Neuron (in vitro differentiated cells): ENCODE results near the gene PRSS33.
A peak's percentile ranks its signal among the peaks of the same experiment; 100 is the strongest.

Experiments
- H2AFZ ChIP-seq: one replicate; pipeline ENCODE4 v1.6.1; 2013; ENCODE audit warnings: low read depth, mild to moderate bottlenecking, inconsistent platforms, low read length, moderate library complexity
- H3K27me3 ChIP-seq: one replicate; pipeline ENCODE4 v1.6.1; 2013; ENCODE audit warnings: low read length; ENCODE audit not compliant: insufficient read depth
- H3K36me3 ChIP-seq: one replicate; pipeline ENCODE4 v1.6.1; 2013; ENCODE audit warnings: low read length; ENCODE audit not compliant: insufficient read depth
- H3K4me1 ChIP-seq: one replicate; pipeline ENCODE4 v1.6.1; 2013; ENCODE audit warnings: low read length; ENCODE audit not compliant: insufficient read depth
- H3K4me3 ChIP-seq: 2 replicates; pipeline ENCODE4 v1.5.1; 2013; ENCODE audit warnings: mild to moderate bottlenecking, low read length, moderate library complexity
- H3K9me3 ChIP-seq: one replicate; pipeline ENCODE4 v1.6.1; 2013; ENCODE audit warnings: low read length

Gene PRSS33

DNA sequence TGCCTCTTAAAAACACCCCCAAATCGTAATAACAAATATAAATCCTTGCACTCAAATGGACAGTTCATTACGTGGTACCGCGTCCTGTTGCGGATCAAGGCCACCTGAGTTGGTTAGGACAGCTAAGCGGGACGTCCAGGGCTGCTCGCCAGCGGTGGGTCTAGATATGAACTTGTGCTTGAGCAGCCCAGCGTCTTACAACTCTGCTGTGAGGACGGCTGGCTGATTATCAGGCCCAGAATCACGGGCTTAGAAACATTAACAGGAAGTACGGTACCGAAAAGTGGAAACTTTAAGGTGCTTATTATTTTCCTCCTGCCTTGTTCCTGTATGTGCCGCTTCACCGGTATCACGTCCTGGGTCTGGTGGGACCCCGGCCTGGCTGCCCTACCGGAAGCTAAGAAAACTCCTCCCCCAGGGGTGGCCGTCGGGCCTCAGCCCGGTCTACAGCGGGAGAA is 35.8 kb downstream of the PRSS33 start:
- peak overlapping the region; percentile 74 for H3K4me3 ChIP-seq
- peak overlapping the region; percentile 43 for H2AFZ ChIP-seq
- H3K9me3 ChIP-seq: no peaks in the 10 kb centered on the region
- H3K36me3 ChIP-seq: peaks cover 19% of the 10 kb centered on the region
- no peaks in the 10 kb centered on the region for H3K27me3 ChIP-seq
- H3K4me1 ChIP-seq: peaks cover 28% of the 10 kb centered on the region

DNA sequence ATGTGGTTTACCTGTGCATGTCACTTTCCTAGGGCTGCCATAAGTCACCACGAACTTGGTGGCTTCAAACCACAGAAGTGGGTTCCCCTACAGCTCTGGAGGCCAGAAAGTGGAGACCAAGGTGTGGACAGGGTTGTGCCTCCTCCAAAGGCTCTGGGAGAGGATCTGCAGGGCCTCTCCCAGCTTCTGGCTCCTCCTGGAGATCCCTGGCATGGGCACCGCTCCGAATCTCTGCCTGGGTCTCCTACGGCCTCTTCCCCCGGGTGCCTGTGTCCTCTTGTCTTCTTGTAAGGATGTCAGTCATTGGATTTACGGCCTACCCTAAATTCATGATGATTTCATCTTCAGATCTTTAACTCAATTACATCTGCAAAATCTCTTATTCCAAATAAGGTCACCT is 37.4 kb downstream of the PRSS33 start:
- no peak overlapping the region for H3K4me3 ChIP-seq
- no peaks in the 10 kb centered on the region for H3K9me3 ChIP-seq
- no peaks in the 10 kb centered on the region for H3K27me3 ChIP-seq
- H3K36me3 ChIP-seq: peaks cover 4% of the 10 kb centered on the region
- peaks cover 24% of the 10 kb centered on the region for H3K4me1 ChIP-seq
- no peak overlapping the region for H2AFZ ChIP-seq

DNA sequence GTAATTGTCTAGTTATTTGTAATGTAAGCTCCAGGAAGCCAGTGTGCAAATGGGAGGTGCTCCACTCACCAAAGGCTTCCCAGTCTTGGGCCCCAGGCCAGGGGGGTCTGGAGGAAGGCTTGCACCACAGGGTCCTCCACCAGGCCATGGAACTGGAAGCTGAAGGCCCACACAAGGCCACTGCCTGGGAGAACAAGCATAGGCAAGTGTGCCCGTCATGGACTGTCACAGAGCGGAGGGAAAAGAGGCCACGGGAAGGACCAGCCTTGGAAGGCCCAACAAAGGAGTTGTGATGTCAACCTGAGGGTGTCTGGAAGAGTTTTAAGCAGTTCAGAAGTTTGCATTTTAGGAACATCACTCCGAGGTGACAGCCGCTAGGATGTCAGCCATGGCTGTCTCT is 37.9 kb downstream of the PRSS33 start:
- Histone ChIP-seq H2AFZ (no peak overlapping the region), H3K4me3 (no peak overlapping the region), H3K4me1 (peaks cover 20% of the 10 kb centered on the region), H3K9me3 (no peaks in the 10 kb centered on the region), H3K36me3 (no peaks in the 10 kb centered on the region), H3K27me3 (no peaks in the 10 kb centered on the region)

GRCh38 chr16:2748757-2749455 is 38.5 kb downstream of the PRSS33 start:
- Histone ChIP-seq H3K4me3 (no peak overlapping the region), H3K36me3 (no peaks in the 10 kb centered on the region), H3K9me3 (no peaks in the 10 kb centered on the region), H3K27me3 (no peaks in the 10 kb centered on the region), H2AFZ (no peak overlapping the region), H3K4me1 (peaks cover 15% of the 10 kb centered on the region)

DNA sequence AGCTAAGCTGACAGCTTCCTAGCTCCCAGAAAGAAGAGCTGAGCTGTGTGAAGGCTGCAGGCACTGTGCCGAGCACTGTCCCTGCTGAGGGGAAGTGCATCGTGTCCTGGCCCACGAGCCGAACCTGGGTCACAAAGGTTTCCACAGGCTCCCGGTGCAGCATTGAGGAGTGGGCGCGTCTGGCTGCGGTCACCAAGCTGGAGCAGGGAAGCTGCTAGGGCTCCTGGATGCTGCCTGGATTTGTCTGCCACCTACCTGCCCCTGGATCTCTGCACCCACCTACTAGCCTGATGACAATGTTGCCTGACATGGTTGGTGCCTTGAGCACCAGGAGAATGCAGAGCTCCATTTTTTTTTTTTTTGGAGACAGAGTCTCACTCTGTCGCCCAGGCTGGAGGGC is 41.4 kb downstream of the PRSS33 start:
- Histone ChIP-seq H3K4me3 (no peak overlapping the region), H3K4me1 (peaks cover 5% of the 10 kb centered on the region), H2AFZ (no peak overlapping the region), H3K36me3 (no peaks in the 10 kb centered on the region), H3K27me3 (no peaks in the 10 kb centered on the region), H3K9me3 (no peaks in the 10 kb centered on the region)

DNA sequence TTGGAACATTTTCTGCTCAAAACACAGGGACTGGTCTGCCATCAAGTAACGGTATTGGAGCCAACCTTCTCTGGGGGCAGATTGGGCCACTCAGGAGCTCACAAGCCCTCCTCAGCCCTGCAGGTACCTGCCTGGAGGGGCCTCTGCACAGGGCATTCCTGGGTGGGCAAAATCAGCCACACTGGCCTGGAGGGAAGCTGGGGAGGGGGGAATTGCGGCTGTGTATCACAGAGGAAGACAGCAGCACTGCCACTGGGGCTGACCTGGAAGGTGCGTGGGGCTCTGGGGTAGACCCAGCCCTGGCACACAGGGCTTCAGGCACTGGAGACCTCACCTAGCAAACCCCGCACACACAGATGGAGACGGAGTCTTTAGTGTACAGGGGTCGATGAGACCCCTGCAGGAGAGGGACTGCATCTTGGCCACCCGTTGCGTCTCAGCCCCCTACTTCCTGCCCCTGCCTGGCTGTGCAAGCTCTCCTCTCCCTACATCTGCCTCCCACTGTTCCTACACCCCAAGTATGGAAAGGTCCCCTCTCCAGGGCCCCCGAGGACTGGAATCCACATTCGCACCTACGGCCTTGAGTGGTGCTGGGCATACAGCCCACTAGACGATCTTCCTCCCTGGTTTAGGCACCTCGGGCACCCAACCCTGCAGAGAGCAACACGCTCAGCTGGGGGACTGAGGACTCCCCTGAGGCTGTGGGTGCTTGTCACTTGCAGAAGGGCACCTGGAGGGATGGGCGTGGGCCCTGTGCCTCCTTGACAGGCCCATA is 42.1 kb downstream of the PRSS33 start:
- no peak overlapping the region for H3K4me3 ChIP-seq
- no peak overlapping the region for H2AFZ ChIP-seq
- H3K36me3 ChIP-seq: no peaks in the 10 kb centered on the region
- H3K4me1 ChIP-seq: no peaks in the 10 kb centered on the region
- no peaks in the 10 kb centered on the region for H3K27me3 ChIP-seq
- no peaks in the 10 kb centered on the region for H3K9me3 ChIP-seq

DNA sequence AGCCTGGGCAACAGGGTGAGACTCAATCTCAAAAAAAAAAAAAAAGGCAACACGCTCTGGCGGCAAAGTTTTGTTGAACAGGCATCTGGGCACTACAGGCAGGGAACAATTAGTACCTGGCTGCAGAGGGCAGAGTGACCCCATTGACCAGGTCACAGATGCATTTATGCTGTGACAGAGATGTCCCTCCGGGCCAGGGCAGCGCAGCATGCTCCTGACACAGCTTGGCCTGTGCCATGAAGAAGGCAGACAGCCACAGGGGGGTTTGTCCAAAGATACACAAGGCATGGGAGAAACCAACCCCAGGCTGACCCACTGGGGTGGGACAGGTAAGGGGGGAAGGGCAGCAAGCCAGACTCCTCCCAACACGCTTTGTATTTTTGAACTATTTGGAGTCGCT is 42.6 kb downstream of the PRSS33 start:
- peaks cover 2% of the 10 kb centered on the region for H3K4me1 ChIP-seq
- no peak overlapping the region for H2AFZ ChIP-seq
- H3K4me3 ChIP-seq: no peak overlapping the region
- no peaks in the 10 kb centered on the region for H3K36me3 ChIP-seq
- H3K9me3 ChIP-seq: no peaks in the 10 kb centered on the region
- no peaks in the 10 kb centered on the region for H3K27me3 ChIP-seq

DNA sequence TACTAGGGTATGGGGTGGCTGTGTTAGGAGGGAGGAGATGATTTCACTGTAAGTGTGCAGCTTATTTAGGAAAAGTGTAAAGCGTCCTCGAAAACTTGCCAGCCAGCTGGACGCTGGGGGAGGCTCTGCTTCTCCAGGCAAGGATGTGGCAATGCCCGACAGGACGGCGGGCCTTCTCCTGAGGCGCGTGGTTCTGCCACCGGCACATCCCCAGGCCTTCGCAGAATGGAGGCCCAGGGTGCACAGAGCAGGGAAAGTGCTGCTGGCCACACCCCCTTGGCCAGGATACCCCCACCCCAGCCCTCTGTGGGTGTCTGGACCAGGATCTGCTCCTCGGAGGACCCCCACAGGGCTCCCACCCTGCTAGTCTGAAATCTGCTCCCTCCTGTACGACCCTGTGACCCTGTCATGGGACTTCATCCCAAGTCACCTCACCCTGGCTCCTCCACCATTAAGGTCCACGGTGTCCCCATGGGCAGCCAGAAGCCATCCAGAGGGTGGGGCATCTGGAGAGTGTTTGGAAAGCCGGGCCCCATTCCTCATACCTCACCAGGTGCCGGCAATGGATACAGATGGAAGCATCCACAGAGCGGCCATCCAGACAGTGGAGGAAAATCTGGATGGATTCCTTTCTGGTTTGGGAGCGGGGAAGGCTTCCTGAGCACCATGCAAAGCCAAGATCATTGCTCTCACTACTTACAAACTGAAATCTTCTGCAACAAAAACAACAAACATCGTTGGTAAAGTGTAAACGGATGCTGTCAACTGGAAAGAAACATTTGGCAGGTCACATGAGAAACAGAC is 44.2 kb downstream of the PRSS33 start:
- no peak overlapping the region for H3K4me3 ChIP-seq
- no peaks in the 10 kb centered on the region for H3K36me3 ChIP-seq
- H3K9me3 ChIP-seq: no peaks in the 10 kb centered on the region
- peaks cover 4% of the 10 kb centered on the region for H3K4me1 ChIP-seq
- H3K27me3 ChIP-seq: no peaks in the 10 kb centered on the region
- no peak overlapping the region for H2AFZ ChIP-seq

DNA sequence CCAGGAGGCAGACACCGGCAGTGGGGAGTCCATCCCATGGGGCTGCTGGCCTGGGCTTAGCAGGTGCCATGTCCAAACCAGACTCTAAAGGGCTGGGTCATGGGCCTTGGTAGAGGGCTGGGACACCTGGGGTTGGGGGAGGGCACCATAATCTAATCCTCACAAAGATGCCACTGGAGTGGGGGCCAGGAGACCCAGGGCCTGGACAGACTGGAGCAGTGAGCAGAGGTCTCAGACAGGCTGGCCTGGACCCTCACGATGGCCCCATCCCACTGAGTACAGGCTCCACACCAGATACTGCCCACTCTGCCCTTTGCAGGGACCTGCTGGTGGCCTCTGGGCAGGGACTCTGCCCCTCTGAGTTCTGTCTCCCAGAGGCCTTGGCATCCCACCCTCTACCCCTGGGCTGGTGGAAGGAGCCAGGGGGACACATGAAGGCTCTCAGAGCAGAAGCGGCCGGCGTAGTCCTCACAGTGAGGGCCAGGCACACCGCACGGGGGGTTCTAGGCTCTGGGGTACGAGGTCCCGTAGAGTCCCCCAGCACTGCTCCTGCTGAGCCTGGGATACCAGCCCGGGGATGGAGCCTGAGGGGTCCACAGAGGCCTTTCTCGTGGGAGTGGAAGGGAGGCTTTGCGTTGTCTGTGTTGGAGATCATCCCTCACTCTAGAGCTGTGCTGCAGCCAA is 44.9 kb downstream of the PRSS33 start:
- Histone ChIP-seq H2AFZ (no peak overlapping the region), H3K4me3 (no peak overlapping the region), H3K9me3 (no peaks in the 10 kb centered on the region), H3K36me3 (no peaks in the 10 kb centered on the region), H3K27me3 (no peaks in the 10 kb centered on the region), H3K4me1 (peaks cover 4% of the 10 kb centered on the region)

- no peak overlapping the region for H3K4me3 ChIP-seq
- no peak overlapping the region for H2AFZ ChIP-seq
- no peaks in the 10 kb centered on the region for H3K9me3 ChIP-seq
- H3K4me1 ChIP-seq: peaks cover 4% of the 10 kb centered on the region
- H3K27me3 ChIP-seq: no peaks in the 10 kb centered on the region
- H3K36me3 ChIP-seq: no peaks in the 10 kb centered on the region
Observed at GRCh38 chr16:2741168-2741567, 46.2 kb downstream of the PRSS33 start.

- H3K9me3 ChIP-seq: no peaks in the 10 kb centered on the region
- H3K36me3 ChIP-seq: no peaks in the 10 kb centered on the region
- no peaks in the 10 kb centered on the region for H3K27me3 ChIP-seq
- H3K4me3 ChIP-seq: no peak overlapping the region
- H3K4me1 ChIP-seq: peaks cover 4% of the 10 kb centered on the region
- no peak overlapping the region for H2AFZ ChIP-seq
Observed at GRCh38 chr16:2740476-2740875, 46.9 kb downstream of the PRSS33 start.

DNA sequence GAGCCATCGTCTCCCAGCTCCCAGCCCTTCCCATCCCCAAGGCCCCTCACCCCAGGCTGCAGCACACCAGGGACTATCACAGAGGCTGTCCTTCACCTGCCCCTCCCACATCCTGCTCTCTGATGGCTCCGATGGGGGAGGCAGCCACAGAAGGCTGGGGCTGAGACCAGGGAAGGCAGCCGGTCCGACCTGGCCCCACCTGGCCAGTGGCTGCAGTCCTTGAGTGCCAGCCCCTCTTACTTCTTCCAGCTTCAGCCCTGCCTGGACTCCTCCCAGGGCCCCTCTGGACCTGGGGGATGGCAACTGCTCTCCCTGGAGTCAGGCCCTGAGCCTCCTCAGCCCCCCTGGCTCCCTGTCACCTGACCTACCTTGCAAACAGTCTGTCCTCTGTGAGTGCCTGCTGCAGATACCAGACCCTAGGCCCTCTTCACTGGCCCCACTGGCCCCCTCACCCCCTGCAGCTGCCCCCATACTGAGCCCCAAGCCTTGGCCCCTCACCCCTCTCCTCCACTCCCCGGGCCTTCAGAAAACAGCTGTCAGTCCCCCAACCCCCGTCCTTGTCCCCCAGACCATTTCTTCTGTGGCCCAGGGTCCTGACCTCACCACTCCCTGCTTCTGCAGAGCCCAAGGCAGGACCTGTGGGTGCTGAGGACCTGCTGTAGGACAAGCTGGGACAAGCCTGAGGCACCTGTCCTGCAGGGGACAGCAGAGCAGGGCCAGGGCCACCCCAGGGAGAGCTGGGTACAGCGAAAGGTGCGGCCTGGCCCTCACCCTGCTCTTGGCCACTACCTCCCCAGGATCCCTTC is 47.5 kb downstream of the PRSS33 start:
- peaks cover 4% of the 10 kb centered on the region for H3K4me1 ChIP-seq
- no peak overlapping the region for H3K4me3 ChIP-seq
- H3K27me3 ChIP-seq: no peaks in the 10 kb centered on the region
- no peaks in the 10 kb centered on the region for H3K36me3 ChIP-seq
- H2AFZ ChIP-seq: no peak overlapping the region
- no peaks in the 10 kb centered on the region for H3K9me3 ChIP-seq
